DMS53 treated with DMSO at 0.1 percent for 48 hours (cell line): ENCODE data around the gene MESD.
A peak's percentile ranks its signal among the peaks of the same experiment; 100 is the strongest.

Source experiments
- DNase-seq: peaks from one replicate; lab custom pipeline; 2025; ENCODE audit not compliant: unreplicated experiment; lab: John Stamatoyannopoulos, UW

Gene MESD

GRCh38 chr15:80989518-80990478 is at the start of gene MESD:
TSS of gene MESD (minus strand) at chr15:80989819. CDS start at chr15:80989791, 28 bp downstream.
- DNase-seq: peak; percentile 83

GRCh38 chr15:81038975-81039607 is 49.5 kb upstream of the MESD start:
- no peak for DNase-seq

DNA sequence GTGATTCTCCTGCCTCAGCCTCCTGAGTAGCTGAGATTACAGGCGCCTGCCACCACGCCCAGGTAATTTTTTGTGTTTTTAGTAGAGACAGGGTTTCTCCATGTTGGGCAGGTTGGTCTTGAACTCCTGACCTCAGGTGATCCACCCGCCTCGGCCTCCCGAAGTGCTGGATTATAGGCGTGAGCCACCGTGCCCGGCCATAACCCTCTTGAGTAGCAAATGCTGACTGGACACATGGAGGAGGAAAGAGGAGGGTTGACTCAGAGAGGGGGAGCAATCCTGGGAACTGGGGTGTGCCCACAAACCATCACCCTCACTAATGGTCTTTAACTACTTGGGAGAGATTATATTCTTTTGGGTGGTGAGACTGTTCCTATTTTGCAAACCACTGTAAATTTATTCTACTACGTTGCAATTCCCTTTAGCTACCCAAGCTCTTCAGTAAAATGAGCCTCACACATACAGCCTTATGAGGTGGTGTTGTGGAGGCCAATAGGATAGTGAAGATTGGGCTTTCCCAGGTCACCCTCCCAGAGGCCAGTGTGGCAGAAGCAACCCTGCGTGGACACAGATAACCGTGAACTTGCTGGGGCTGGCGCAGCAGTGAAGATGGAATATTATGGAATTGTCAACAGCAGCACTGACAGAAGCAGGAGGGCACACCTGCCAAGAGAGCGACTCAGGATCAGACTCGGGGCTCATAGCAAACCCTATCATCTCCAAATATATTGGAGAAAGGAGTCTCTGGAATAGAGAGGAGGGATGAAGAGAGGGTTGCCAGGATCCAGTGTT is 48.5 kb upstream of the MESD start:
- DNase-seq: no peak

DNA sequence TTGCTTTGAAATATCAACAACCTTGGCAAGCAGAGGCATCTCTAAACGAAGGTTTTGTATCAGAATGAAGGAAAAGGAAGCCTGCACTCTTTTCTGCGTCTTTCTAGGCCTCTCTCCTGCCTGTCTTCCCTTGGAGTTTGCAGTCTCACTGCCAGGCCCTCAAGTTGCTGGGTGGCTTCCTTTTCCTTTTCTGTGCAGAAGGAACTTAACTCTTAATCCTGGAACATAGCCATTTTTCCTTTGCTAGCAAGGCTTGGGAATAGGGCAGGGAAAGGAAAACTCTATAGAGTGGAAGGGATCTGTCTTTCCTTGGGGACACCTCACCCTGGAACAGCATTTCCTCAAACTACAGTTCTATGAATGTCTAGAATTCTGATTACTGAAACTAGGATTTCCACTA is 43.9 kb upstream of the MESD start:
- no peak for DNase-seq

- DNase-seq: no peak
Observed at GRCh38 chr15:81032818-81033217, 43.2 kb upstream of the MESD start.

DNA sequence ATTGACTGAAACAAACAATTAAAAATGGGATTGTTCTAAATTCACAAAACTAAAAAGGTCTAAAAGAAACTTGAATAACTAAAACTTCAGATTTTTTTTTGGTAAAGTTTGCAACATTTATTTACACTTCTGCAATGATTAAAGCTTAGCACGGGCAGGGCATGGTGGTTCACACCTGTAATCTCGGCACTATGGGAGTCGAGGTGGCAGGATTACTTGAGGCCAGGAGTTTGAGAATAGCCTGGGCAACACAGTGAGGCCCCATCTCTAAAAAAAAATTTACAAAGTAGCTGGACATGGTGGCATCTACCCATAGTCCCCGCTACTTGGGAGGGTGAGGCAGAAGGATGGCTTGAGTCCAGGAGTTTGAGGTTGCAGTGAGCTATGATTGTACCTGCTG is 42.7 kb upstream of the MESD start:
- no peak for DNase-seq

DNA sequence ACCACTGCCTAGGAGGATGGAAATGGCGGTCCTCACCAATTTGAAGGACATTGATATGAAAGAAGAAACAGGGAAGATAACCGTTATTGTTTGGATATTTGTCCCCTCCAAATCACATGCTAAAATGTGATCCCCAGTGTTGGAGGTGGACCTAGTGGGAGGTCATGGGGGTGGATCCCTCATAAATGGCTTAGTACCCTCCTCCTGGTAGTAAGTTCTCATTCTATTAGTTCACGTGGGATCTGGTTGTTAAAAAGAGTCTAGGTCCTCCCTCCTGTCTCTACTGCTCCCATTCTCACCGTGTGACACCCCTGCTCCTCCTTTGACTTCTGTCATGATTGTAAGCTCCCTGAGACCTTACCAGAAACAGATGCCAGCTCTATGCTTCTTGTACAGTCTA is 41.6 kb upstream of the MESD start:
- DNase-seq: no peak

DNA sequence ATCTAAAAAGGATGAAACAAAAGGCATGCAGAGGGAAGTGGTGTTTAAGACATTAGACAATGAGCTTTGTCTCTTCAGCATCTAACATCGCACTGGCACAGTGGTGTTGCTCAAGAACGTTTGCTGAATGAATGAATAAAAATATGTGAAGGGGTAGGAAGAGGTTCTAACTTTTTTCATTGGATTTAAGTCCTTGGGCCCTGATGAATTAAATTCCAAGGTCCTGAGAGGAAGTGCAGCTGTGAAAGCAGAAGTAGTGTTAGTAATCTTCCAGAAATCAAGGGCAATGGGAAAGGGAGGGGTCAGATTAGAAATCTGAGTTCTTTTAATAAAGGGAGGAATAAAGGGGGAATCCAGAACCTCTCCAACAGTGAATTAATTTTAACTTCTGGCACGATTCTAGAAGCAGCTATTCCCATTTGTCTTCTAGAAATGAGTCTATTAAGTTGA is 40.7 kb upstream of the MESD start:
- DNase-seq: no peak

DNA sequence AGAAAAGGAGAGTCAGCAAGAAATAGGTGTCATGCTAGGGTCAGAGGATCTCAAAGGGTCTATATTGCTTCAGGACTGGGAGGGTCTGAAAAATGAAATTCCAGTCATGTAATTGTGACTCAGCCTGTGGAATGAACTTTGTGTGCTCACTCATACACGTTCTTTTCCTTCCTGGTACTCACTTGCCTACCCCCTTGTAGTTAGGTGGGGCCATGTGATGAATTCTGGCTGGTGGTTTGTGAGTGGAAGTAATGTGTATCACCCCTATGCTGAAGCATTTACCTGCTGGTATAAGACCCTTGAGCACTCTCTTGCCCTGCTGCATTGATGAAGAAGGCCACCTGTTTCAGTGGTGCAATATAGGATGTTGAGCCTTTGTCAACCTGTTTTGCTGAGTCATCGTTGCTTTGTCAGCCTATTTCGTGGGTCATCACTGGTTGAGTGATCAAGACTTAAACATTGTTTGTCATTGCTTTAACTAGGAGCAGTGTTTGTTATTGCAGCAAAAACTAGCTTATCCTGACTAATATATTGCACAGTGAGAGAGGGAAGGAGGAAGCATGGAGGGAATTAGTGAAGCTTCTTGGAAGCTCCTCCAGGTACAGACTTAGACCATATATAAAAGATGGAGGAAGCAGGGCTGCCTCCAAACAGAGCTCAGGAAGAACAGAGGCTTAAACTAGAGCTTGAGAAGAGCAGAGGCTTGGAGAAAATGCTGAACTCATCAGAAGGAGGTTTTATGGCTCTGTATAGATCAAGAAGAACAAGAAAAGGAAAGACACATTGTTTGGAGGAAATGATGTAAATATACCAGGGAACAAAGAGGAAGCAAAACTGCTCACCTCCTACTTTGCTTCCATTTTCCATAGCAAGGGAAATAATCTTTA is 40.0 kb upstream of the MESD start:
- DNase-seq: no peak

GRCh38 chr15:81026836-81027599 is 37.4 kb upstream of the MESD start:
- no peak for DNase-seq

- no peak for DNase-seq
Observed at GRCh38 chr15:81025721-81026370, 36.2 kb upstream of the MESD start.

- DNase-seq: no peak
Observed at GRCh38 chr15:81024936-81025335, 35.3 kb upstream of the MESD start.

GRCh38 chr15:81024265-81024872 is 34.8 kb upstream of the MESD start:
- no peak for DNase-seq

- no peak for DNase-seq
Observed at GRCh38 chr15:81023483-81024264, 34.1 kb upstream of the MESD start.

GRCh38 chr15:81021321-81021720 is 31.7 kb upstream of the MESD start:
- no peak for DNase-seq

GRCh38 chr15:81018197-81018596 is 28.6 kb upstream of the MESD start:
- no peak for DNase-seq

DNA sequence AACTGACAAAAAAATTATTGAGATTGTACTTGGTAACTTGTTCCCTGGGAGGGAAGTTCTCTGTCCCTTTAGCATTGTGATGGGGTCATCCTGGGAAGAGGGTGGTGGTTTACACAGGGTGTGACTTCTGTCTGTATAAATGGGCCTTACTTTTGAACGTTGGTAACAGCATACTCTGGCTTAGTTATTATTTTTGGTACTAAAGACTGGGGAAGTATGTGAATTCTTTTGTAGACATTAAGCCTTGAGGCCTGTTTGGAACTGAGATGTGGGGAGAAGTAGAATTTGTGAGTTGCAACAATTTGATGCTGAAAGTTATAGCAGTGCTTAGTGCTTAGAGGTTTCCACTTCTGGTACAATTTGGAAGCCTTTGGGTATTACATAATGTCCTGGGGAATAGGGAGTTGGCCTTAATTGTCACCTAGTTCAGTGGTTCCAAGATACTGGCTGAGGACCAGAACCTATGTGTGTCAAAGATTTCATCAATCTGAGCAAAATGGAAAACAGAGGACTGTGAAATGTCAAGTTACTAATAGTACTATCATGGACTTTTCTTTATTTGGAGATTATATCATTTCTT is 27.0 kb upstream of the MESD start:
- no peak for DNase-seq
